K562 (cell line): ENCODE results near the gene CEBPE. TPM values are rescaled to one million over a fixed set of nuclear protein-coding genes. Genes with fewer than 3 reads are reported as not detected.

Experiments used
- ATAC-seq: fragments of 200-7000 bp; cut with Tn5 transposase; 3 replicates; pipeline ENCODE4 v1.9.1; 2020; ENCODE audit warnings: moderate library complexity
- BruUV-seq: library from RNA; stranded (reverse); fragments of 400-500 nt; replicated peaks from 2 replicates; lab custom pipeline; 2021; lab: Mats Ljungman, UMichigan
- CTCF ChIA-PET: fragments of 300-600 bp; formaldehyde crosslinking; extraction: SDS; loops from one replicate; lab custom pipeline; 2021; ENCODE audit warnings: low intra/inter-chr PET ratio; lab: Yijun Ruan, JAX
- POLR2A ChIA-PET: fragments of 300-600, 350-650 bp; sonication (Branson Sonifier 250); formaldehyde crosslinking; extraction: SDS; loops from one replicate; lab custom pipeline; 2021; ENCODE audit warnings: antibody characterized with exemption, inconsistent platforms; lab: Yijun Ruan, JAX
- DNase-seq, 4 experiments: peaks; one replicate each; pipeline versions ENCODE4 v3.0.0 to v3.0.0-alpha.2; 2011 to 2018; ENCODE audit warnings: low spot score in 3 of 4, mixed read lengths in 3 of 4; ENCODE audit errors: extremely low read depth in 1 of 4
- FAIRE-seq: peaks from 2 replicates; lab custom pipeline; 2011; peaks lifted over from hg19 to GRCh38; lab: Jason Lieb, UNC
- H2AFZ ChIP-seq: 2 replicates; pipeline ENCODE4 v1.6.0; 2011; ENCODE audit warnings: low read depth, low read length, control low read depth, inconsistent platforms
- H3K27ac ChIP-seq: fragments of 200-600 bp; 3 replicates; pipeline ENCODE4 v1.8.0; 2011; ENCODE audit warnings: low read depth, mild to moderate bottlenecking, control low read depth, inconsistent platforms, low read length, moderate library complexity, mixed read lengths; ENCODE audit errors: extremely low read depth
- H3K27me3 ChIP-seq, 2 experiments: fragments of 300-600 bp in 1 of 2; 2 replicates in 1 of 2; 3 replicates in 1 of 2; pipeline versions ENCODE4 v1.6.0 to v1.8.0; 2011; ENCODE audit warnings: inconsistent platforms in 2 of 2, low read length in 2 of 2, mild to moderate bottlenecking in 1 of 2, mixed read lengths in 1 of 2, moderate library complexity in 1 of 2; ENCODE audit not compliant: control insufficient read depth in 2 of 2, insufficient read depth in 2 of 2
- H3K36me3 ChIP-seq: fragments of 300-600 bp; 3 replicates; pipeline ENCODE4 v1.8.0; 2011; ENCODE audit warnings: mild to moderate bottlenecking, low read length, inconsistent platforms; ENCODE audit not compliant: control insufficient read depth, insufficient read depth
- H3K4me1 ChIP-seq, 2 experiments: fragments of 200-600 bp in 1 of 2; replicated peaks in 1 of 2; 2 replicates in 1 of 2; 3 replicates in 1 of 2; pipeline versions ENCODE4 v1.5.1 to v1.8.0; 2011; ENCODE audit warnings: inconsistent platforms in 2 of 2, low read length in 2 of 2, mild to moderate bottlenecking in 1 of 2, mixed read lengths in 1 of 2, moderate library complexity in 1 of 2; ENCODE audit not compliant: control insufficient read depth in 2 of 2, insufficient read depth in 2 of 2
- H3K4me2 ChIP-seq: 2 replicates; pipeline ENCODE4 v1.6.1; 2011; ENCODE audit warnings: low read length, control low read depth, inconsistent platforms, mixed read lengths; ENCODE audit not compliant: insufficient read depth
- H3K4me3 ChIP-seq: fragments of 200-600 bp; sonication (generic), shearing (Covaris generic); 2 replicates; pipeline ENCODE4 v1.5.1; 2016; ENCODE audit warnings: control low read depth, inconsistent platforms
- H3K79me2 ChIP-seq: fragments of 200-600 bp; 3 replicates; pipeline ENCODE4 v1.8.0; 2011; ENCODE audit warnings: low read length, inconsistent platforms; ENCODE audit not compliant: control insufficient read depth, insufficient read depth
- H3K9ac ChIP-seq, 2 experiments: 2 replicates each; pipeline versions ENCODE4 v1.6.0 to v1.6.1; 2011; ENCODE audit warnings: low read depth in 2 of 2, low read length in 2 of 2, control low read depth in 1 of 2, inconsistent platforms in 1 of 2, mild to moderate bottlenecking in 1 of 2, mixed read lengths in 1 of 2; ENCODE audit not compliant: insufficient read depth in 1 of 2
- H3K9me1 ChIP-seq: one replicate; pipeline ENCODE4 v1.6.0; 2011; ENCODE audit warnings: inconsistent platforms, mild to moderate bottlenecking, low read length, moderate library complexity; ENCODE audit not compliant: control insufficient read depth, insufficient read depth
- H3K9me3 ChIP-seq: replicated peaks from 2 replicates; pipeline ENCODE4 v1.5.1; 2011; ENCODE audit warnings: low read depth, low read length, inconsistent platforms; ENCODE audit not compliant: control insufficient read depth, insufficient read depth
- H4K20me1 ChIP-seq: replicated peaks from 2 replicates; pipeline ENCODE4 v1.6.1; 2011; ENCODE audit warnings: low read length, inconsistent platforms, mixed read lengths; ENCODE audit not compliant: control insufficient read depth, insufficient read depth
- ARID1B ChIP-seq: fragments of 450-650 bp; IDR thresholded peaks from 2 replicates; pipeline ENCODE4 v1.6.1; 2016; ENCODE audit warnings: antibody characterized with exemption, mild to moderate bottlenecking, inconsistent platforms
- CBFA2T2 ChIP-seq: fragments of 450-650 bp; conservative IDR thresholded peaks from 2 replicates; pipeline ENCODE4 v1.6.1; 2017; ENCODE audit warnings: mild to moderate bottlenecking
- CBFA2T3 ChIP-seq: fragments of 450-650 bp; IDR thresholded peaks from 2 replicates; pipeline ENCODE4 v1.6.1; 2017
- CHCHD3 ChIP-seq: fragments of 250-450 bp; sonication (Bioruptor Pico); IDR thresholded peaks from 2 replicates; pipeline ENCODE4 v2.1.2; 2022; ENCODE audit warnings: mild to moderate bottlenecking
- DDX20 ChIP-seq: fragments of 450-650 bp; IDR thresholded peaks from 2 replicates; pipeline ENCODE4 v1.6.1; 2016; ENCODE audit warnings: missing genetic modification characterization, low read depth, mild to moderate bottlenecking, missing compliant biosample characterization, moderate library complexity
- EP400 ChIP-seq: fragments of 450-650 bp; IDR thresholded peaks from 2 replicates; pipeline ENCODE4 v1.6.1; 2017; ENCODE audit warnings: antibody characterized with exemption, mild to moderate bottlenecking, moderate library complexity
- FOSL1 ChIP-seq: fragments of 200-800 bp; sonication (Bioruptor generic); conservative IDR thresholded peaks from 2 replicates; pipeline ENCODE4 v1.6.1; 2016; ENCODE audit warnings: missing genetic modification characterization, missing compliant biosample characterization
- FOXK2 ChIP-seq, 2 experiments: fragments of 450-650 bp; IDR thresholded peaks in 1 of 2; conservative IDR thresholded peaks in 1 of 2; 2 replicates each; pipeline ENCODE4 v1.6.1; 2016; ENCODE audit warnings: low read depth in 2 of 2, mild to moderate bottlenecking in 1 of 2
- HDAC2 ChIP-seq: fragments of 450-650 bp; IDR thresholded peaks from 2 replicates; pipeline ENCODE4 v1.6.1; 2016; ENCODE audit warnings: mild to moderate bottlenecking
- KLF10 ChIP-seq: fragments of 250-450 bp; sonication (Bioruptor Pico); IDR thresholded peaks from 2 replicates; pipeline ENCODE4 v1.6.1; 2021; ENCODE audit warnings: matching md5 sums
- NFIC ChIP-seq: fragments of 450-650 bp; IDR thresholded peaks from 2 replicates; pipeline ENCODE4 v1.6.1; 2017; ENCODE audit warnings: mild to moderate bottlenecking, inconsistent platforms
- PRMT5 ChIP-seq: sonication (generic); formaldehyde crosslinking; IDR thresholded peaks from 2 replicates; pipeline ENCODE4 v1.5.0; 2020; ENCODE audit warnings: missing genetic modification reagents
- TCF3 ChIP-seq: sonication (generic); formaldehyde crosslinking; IDR thresholded peaks from 2 replicates; pipeline ENCODE4 v1.4.0; 2020; ENCODE audit warnings: mild to moderate bottlenecking, missing genetic modification reagents
- ZNF197 ChIP-seq: fragments of 200-800 bp; sonication (Bioruptor generic); IDR thresholded peaks from 2 replicates; pipeline ENCODE4 v1.6.1; 2016; ENCODE audit warnings: low read depth, missing genetic modification characterization, missing compliant biosample characterization
- ZNF239 ChIP-seq: fragments of 250-450 bp; sonication (Bioruptor Pico); IDR thresholded peaks from 2 replicates; pipeline ENCODE4 v1.4.0; 2020; ENCODE audit warnings: mild to moderate bottlenecking
- WGBS: fragments of 100-300 bp; shearing (Covaris generic); methylation state at CpG from one replicate; pipeline ENCODE4 v1.1.6; 2016; ENCODE audit warnings: low coverage, mixed read lengths; ENCODE audit not compliant: insufficient coverage; ENCODE audit errors: missing lambda C conversion rate; 5-methylcytosine and 5-hydroxymethylcytosine counted together
- in situ Hi-C: fragments of 300-500 bp; cut with MboI; formaldehyde crosslinking; loops from 4 replicates; pipeline ENCODE4 v1.15.0; 2018; ENCODE audit warnings: inconsistent platforms, mixed read lengths
- intact Hi-C: fragments of 100-400 bp; cut with micrococcal nuclease; formaldehyde crosslinking; loops from 2 replicates; pipeline ENCODE4 v1.14.2; 2022
- polyA plus RNA-seq, 8 experiments: library from polyadenylated mRNA; depleted of rRNA in 4 of 8; stranded (reverse) in 5 of 8; unstranded in 3 of 8; fragments of >200 nt; fragmentation: Nextera tagmentation in 2 of 8; fragmentation: Illumina TruSeq in 1 of 8; extraction: Ambion mirVana in 2 of 8; extraction: Trizol in 1 of 8; gene quantifications; 2 replicates each; pipeline versions ENCODE4 v1.2.1 to v1.2.3, GENCODE V29; 2011 to 2014; ENCODE audit warnings: inconsistent platforms in 1 of 8, missing spikeins in 1 of 8
- total RNA-seq, 7 experiments: library from RNA; depleted of rRNA in 6 of 7; stranded (reverse); fragments of >200 nt in 6 of 7; fragmentation: Illumina TruSeq in 2 of 7; extraction: Trizol in 2 of 7; gene quantifications; 2 replicates each; pipeline versions ENCODE4 v1.2.1 to v1.2.3, GENCODE V29; 2011 to 2021; ENCODE audit warnings: low replicate concordance in 1 of 7
- TF ChIP-seq, protein P1 (sequence below): fragments of 250-450 bp; sonication (Bioruptor Pico); IDR thresholded peaks from 2 replicates; pipeline ENCODE4 v1.9.0; 2021; ENCODE audit warnings: mild to moderate bottlenecking

Gene CEBPE
- total and polyA plus RNA-seq, 9 of the 15 experiments (the other 6 are each of a cell fraction or from before 2014, with no cell fraction given), result 0.09 to 0.15 (median 0.13) TPM; not detected in 6

DNA sequence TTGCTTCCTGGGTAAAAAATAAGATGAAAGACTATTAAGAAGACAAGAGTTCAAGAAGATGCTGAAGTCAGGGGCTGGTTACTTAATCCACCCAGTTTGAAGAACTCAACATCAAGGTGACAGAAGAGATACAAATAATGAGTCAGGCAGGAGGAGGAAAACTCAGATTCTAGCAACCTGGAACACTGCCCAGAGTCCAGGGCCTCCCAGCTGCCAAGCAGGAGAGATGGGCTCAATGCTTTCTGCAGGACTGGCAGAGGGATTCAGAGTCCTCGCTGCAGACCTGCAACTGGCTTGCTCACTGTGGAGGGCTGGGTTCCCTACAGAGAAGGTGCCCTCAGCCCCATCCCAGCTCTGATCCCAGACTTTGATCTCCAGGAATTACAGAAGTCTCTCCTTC is 28.6 kb upstream of the CEBPE start:
- no peaks in the 10 kb centered on the region for H3K9me1 ChIP-seq
- TF ChIP-seq ZNF239 (CRISPR knock-in tag) (no peak), PRMT5 (no peak), FOXK2 (conservative IDR thresholded peaks at IDR 0.05 in 1 of 2, IDR thresholded peaks at IDR 0.05 in 1 of 2; ENCODE audit: low read depth in 2 of 2) (no peak), FOSL1 (tag) (peak; percentile 39; the same call in 1 of the 2 replicates), NFIC (peak; percentile 74), TCF3 (CRISPR knock-in tag) (0 out of 2 replicates have a peak, but pooled peaks have one; percentile 35), KLF10 (CRISPR knock-in tag) (no peak), CBFA2T2 (peak; percentile 41), EP400 (no peak), CBFA2T3 (peak; percentile 69), DDX20 (no peak), ZNF197 (CRISPR knock-in tag) (no peak), ARID1B (0 out of 2 replicates have a peak, but pooled peaks have one; percentile 14), CHCHD3 (CRISPR knock-in tag) (no peak), HDAC2 (no peak)
- TF ChIP-seq, protein P1, sequence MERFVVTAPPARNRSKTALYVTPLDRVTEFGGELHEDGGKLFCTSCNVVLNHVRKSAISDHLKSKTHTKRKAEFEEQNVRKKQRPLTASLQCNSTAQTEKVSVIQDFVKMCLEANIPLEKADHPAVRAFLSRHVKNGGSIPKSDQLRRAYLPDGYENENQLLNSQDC (CRISPR knock-in tag), result no peak
- in situ Hi-C loops (no loop called here), intact Hi-C loops (loop anchor here (2.0 kb wide), 1 partner anchor 27 kb away; no protein-coding TSS in a partner anchor)
- no peak overlapping the region for H3K9ac ChIP-seq
- no TSS peak for BruUV-seq
- H3K27me3 ChIP-seq, result no peaks in the 10 kb centered on the region
- H3K79me2 ChIP-seq, result no peaks in the 10 kb centered on the region
- no peaks in the 10 kb centered on the region for H3K9me3 ChIP-seq
- H2AFZ ChIP-seq, result no peak overlapping the region
- ChIA-PET POLR2A (interaction anchor here (1.1 kb wide), 1 partner anchor 15 kb away, joined by 5 read pairs; no protein-coding TSS in a partner anchor), CTCF (interaction anchor here (0.5 kb wide), 1 partner anchor 15 kb away, joined by 3 read pairs; no protein-coding TSS in a partner anchor)
- H4K20me1 ChIP-seq, result no peaks in the 10 kb centered on the region
- peak in 1 of 4 experiments; percentile 73 for DNase-seq
- no peaks in the 10 kb centered on the region; the same call in 2 of the 3 replicates for H3K36me3 ChIP-seq
- no peak overlapping the region for H3K4me2 ChIP-seq
- WGBS, result 81% methylated on average over 1 of the region's 1 CpG
- peaks cover 37 to 51% of the 10 kb centered on the region in 2 experiments; a peak in 4 of 5 replicates for H3K4me1 ChIP-seq
- no peak for FAIRE-seq
- H3K4me3 ChIP-seq, result no peak overlapping the region
- no peak for ATAC-seq
- H3K27ac ChIP-seq, result no peak overlapping the region
